GM12878 (cell line): Measurements from ENCODE around the gene GOLGA6L22.
"Not testable (repeated sequence)": the region's sequence is repeated elsewhere in the genome, so short reads cannot be mapped to it uniquely, and the experiment has no call there.

Source experiments
- BCL11A ChIP-seq: IDR thresholded peaks from 2 replicates; pipeline ENCODE4 v1.6.1; 2011; ENCODE audit warnings: low read depth, low read length
- CBFB ChIP-seq: IDR thresholded peaks from 2 replicates; pipeline ENCODE4 v1.6.1; 2016; ENCODE audit warnings: antibody characterized with exemption, low read depth
- CTCF ChIP-seq, 3 experiments: IDR thresholded peaks in 2 of 3; conservative IDR thresholded peaks in 1 of 3; 2 replicates each; pipeline ENCODE4 v1.5.1; 2011; ENCODE audit warnings: low read depth in 3 of 3, low read length in 3 of 3, mild to moderate bottlenecking in 3 of 3, control low read depth in 2 of 3, moderate library complexity in 2 of 3, inconsistent platforms in 1 of 3, mixed read lengths in 1 of 3; ENCODE audit not compliant: control insufficient read depth in 2 of 3, insufficient read depth in 1 of 3; ENCODE audit errors: extremely low read depth in 1 of 3
- EP300 ChIP-seq, 2 experiments: fragments of 150-350 bp in 1 of 2; IDR thresholded peaks; 2 replicates each; pipeline ENCODE4 v1.6.1; 2011 to 2012; ENCODE audit warnings: low read depth in 2 of 2, low read length in 2 of 2, borderline replicate concordance in 1 of 2, improper control_type of control experiment in 1 of 2, inconsistent platforms in 1 of 2; ENCODE audit not compliant: control insufficient read depth in 1 of 2
- POLR2AphosphoS2 ChIP-seq: IDR thresholded peaks from 2 replicates; pipeline ENCODE4 v1.6.1; 2011; ENCODE audit warnings: low read depth, mild to moderate bottlenecking, low read length, improper control_type of control experiment, moderate library complexity
- RAD21 ChIP-seq: IDR thresholded peaks from 2 replicates; pipeline ENCODE4 v1.6.1; 2011; ENCODE audit warnings: mild to moderate bottlenecking, low read depth, low read length, moderate library complexity; ENCODE audit not compliant: insufficient read depth
- ZNF687 ChIP-seq: fragments of 450-650 bp; IDR thresholded peaks from 2 replicates; pipeline ENCODE4 v1.6.1; 2017; ENCODE audit warnings: mild to moderate bottlenecking, moderate library complexity

GRCh38 chr15:22431687-22432086 is 27.0 kb upstream of the GOLGA6L22 start:
- not testable (repeated sequence) for TF ChIP-seq POLR2AphosphoS2; CTCF (IDR thresholded peaks at IDR 0.05 in 2 of 3, conservative IDR thresholded peaks at IDR 0.05 in 1 of 3; ENCODE audit: control insufficient read depth in 2 of 3, extremely low read depth in 1 of 3, insufficient read depth in 1 of 3, low read depth in 3 of 3, low read length in 3 of 3); CBFB; ZNF687; BCL11A; RAD21; EP300 (IDR thresholded peaks at IDR 0.05; ENCODE audit: borderline replicate concordance in 1 of 2, control insufficient read depth in 1 of 2, low read depth in 2 of 2, low read length in 2 of 2)
